Lower leg skin (tissue), 4 donors: ENCODE results near the gene BAG3. TPM values are rescaled to one million over a fixed set of nuclear protein-coding genes. Genes with fewer than 3 reads are reported as not detected.
A peak's percentile ranks its signal among the peaks of the same experiment; 100 is the strongest.

Experiments
- DNase-seq, 2 donors: peaks; one replicate each; pipeline ENCODE4 v3.0.0-alpha.2; 2019; ENCODE audit warnings: low spot score in 2 of 2
- H3K4me3 ChIP-seq: fragments of 200-600 bp; sonication (generic); 2 replicates; pipeline ENCODE4 v1.5.1; 2017; ENCODE audit warnings: mild to moderate bottlenecking, low read depth; ENCODE audit not compliant: poor library complexity, severe bottlenecking
- POLR2A ChIP-seq, 2 donors: fragments of 450-650 bp; IDR thresholded peaks; one replicate each; pipeline ENCODE4 v1.6.1; 2016 to 2017; ENCODE audit warnings: antibody characterized with exemption in 2 of 2, mild to moderate bottlenecking in 1 of 2, moderate library complexity in 1 of 2
- WGBS, 2 donors: methylation state at CpG; one replicate each; pipeline ENCODE4 v1.1.5; 2018; 5-methylcytosine and 5-hydroxymethylcytosine counted together
- intact Hi-C: fragments of 100-400 bp; cut with DNase I; formaldehyde crosslinking; loops from one replicate; pipeline ENCODE4 v1.15.0; 2023; ENCODE audit warnings: low total_unique reads
- total RNA-seq, 4 donors: library from RNA; depleted of rRNA; stranded (reverse); fragments of >200 nt; gene quantifications; one replicate each; pipeline ENCODE4 v1.1.0, GENCODE V29; 2016
- TF ChIP-seq, protein P1 (sequence below), 3 donors: fragments of 450-650 bp; IDR thresholded peaks; one replicate each; pipeline ENCODE4 v1.5.1; 2016; ENCODE audit warnings: antibody characterized with exemption in 3 of 3, mild to moderate bottlenecking in 3 of 3, moderate library complexity in 2 of 3

Gene BAG3
- total RNA-seq, 4 donors from 2014 or later: 55.5 to 87.8 (median 77.9) TPM

DNA sequence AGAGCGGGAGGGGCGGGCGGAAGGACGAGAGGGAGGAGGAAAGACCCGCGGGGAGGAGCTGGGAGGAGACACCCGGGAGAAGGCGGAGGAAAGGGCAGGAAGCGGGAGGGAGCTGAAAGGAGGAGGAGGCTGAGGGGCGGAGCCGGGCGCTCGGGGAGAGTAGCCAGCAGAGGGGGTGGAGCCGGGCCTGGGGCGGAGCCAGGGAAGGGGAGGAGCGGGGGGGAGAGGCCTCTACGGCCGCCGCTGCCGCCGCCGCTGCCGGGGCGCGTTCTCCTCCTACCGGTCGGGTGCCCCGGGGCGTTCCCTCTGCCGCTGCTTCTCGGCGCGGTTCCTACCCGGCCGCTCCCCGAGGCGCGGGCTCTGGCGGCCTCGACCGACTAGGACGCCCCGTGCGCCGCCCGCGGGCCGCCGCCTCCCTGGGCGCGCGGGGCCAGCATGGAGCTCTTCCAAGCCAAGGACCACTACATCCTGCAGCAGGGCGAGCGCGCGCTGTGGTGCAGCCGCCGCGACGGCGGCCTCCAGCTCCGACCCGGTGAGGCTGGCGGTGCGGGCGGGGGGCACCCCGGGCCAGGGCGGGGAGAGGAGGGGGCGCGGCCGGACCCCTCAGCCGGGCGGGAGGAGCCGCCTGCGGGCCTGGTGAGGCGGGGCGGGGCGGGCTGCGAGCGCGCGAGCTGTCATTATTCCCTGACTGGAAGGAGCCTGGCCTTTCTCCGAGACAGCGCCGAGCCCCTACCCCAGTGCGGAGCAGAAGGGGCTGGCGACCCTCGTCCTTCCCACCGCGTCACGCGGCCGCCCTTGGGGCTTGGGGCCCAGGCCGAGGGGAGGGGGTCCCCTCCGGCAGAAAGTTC is 74.9 kb downstream of the BAG3 start, which contains the start of gene INPP5F:
INPP5F (plus strand) TSS at position 223 of the 848 bp plus-strand sequence; CDS start at position 436, 213 bp downstream.
- TF ChIP-seq, protein P1, sequence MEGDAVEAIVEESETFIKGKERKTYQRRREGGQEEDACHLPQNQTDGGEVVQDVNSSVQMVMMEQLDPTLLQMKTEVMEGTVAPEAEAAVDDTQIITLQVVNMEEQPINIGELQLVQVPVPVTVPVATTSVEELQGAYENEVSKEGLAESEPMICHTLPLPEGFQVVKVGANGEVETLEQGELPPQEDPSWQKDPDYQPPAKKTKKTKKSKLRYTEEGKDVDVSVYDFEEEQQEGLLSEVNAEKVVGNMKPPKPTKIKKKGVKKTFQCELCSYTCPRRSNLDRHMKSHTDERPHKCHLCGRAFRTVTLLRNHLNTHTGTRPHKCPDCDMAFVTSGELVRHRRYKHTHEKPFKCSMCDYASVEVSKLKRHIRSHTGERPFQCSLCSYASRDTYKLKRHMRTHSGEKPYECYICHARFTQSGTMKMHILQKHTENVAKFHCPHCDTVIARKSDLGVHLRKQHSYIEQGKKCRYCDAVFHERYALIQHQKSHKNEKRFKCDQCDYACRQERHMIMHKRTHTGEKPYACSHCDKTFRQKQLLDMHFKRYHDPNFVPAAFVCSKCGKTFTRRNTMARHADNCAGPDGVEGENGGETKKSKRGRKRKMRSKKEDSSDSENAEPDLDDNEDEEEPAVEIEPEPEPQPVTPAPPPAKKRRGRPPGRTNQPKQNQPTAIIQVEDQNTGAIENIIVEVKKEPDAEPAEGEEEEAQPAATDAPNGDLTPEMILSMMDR (IDR thresholded peaks at IDR 0.05): no peak
- TF ChIP-seq POLR2A (IDR thresholded peaks at IDR 0.05): no peak
- peak; percentile 98 to 100 for DNase-seq
- 0 to 1% methylated on average over 25 to 36 of the region's 95 CpGs for WGBS, 2 donors
- intact Hi-C loops: no loop called here
- H3K4me3 ChIP-seq: peak within 1 kb of the TSS; percentile 83

DNA sequence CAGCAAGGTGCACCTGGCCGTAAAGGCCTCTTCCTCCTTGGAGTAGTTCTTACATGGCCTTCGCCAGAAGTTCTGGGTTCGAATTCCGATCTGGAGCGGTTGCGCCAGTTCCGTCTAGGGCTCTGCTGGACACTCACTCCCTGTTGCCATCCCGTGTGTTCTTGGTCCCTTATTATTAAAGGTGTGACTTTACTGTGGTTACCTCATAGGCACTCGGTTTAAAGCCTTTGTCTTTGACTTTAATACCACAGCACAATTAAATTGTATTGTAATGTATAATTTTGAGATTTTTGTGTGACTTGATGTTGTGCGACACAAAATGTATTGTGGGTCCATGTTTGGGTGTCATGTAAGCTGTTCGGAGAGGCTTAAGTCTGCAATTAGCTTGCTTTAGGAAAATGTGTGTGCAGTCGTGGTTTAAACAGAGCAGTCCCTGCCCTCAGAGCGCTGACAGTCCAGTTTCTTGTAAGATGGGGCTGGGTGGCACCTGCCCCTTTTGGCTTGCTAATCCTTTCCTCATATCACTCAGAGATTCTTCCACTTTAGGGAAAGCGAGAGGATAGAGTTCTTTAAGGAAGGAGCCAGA is 75.6 kb downstream of the BAG3 start:
- intact Hi-C loops: no loop called here

More for the DNA sequence above, 75.6 kb downstream of the BAG3 start:
- 41 to 42% methylated on average over 14 of the region's 14 CpGs for WGBS, 2 donors
- peak overlapping the region; percentile 83 for H3K4me3 ChIP-seq
- DNase-seq: peak in 1 of 2 donors; percentile 21
- no peak for TF ChIP-seq POLR2A (IDR thresholded peaks at IDR 0.05)
- TF ChIP-seq, protein P1 (IDR thresholded peaks at IDR 0.05): no peak

Other genes starting within 250 kb of the BAG3 start
- gene RGS10, start 108.7 kb upstream of the BAG3 start, total RNA-seq: 10 to 100 TPM; 14.8 to 40.1 (median 21.3) TPM
- gene TIAL1, start 54.4 kb upstream of the BAG3 start, total RNA-seq: 10 to 100 TPM; 43.1 to 61.7 (median 51.1) TPM
- 10 to 100 TPM; 13.8 to 17.1 (median 15.0) TPM for gene INPP5F, start 74.7 kb downstream of the BAG3 start, total RNA-seq
- 10 to 100 TPM; 48.6 to 62.5 (median 52.0) TPM for gene MCMBP, start 221.5 kb downstream of the BAG3 start, total RNA-seq
- gene SEC23IP, start 241.3 kb downstream of the BAG3 start, total RNA-seq: 10 to 100 TPM; 19.7 to 41.1 (median 22.9) TPM